ENCODE measurements around the gene SH3PXD2A. TPM values are rescaled to one million over a fixed set of nuclear protein-coding genes. Genes with fewer than 3 reads are reported as not detected.
A peak's percentile ranks its signal among the peaks of the same experiment; 100 is the strongest.

SH3PXD2A gene
- total RNA-seq, 1 experiment from 2014 or later, result 4.5 TPM

GRCh38 chr10:103637927-103638557 lies 217.3 kb downstream of the SH3PXD2A start:
- Mint-ChIP-seq H3K4me1 (peaks cover 52 to 65% of the 10 kb centered on the region in 2 experiments), H3K27me3 (ENCODE audit: low read depth) (no peaks in the 10 kb centered on the region; the same call in 1 of the 2 replicates), H3K4me3 (no peak overlapping the region), H3K27ac (no peak overlapping the region; a peak in 1 of 7 replicates), H3K36me3 (ENCODE audit: insufficient read depth in 1 of 3, low read depth in 3 of 3) (no peaks in the 10 kb centered on the region; a peak in 3 of 7 replicates), H3K9me3 (no peaks in the 10 kb centered on the region)
- Histone ChIP-seq H3K79me2 (ENCODE audit: insufficient read depth, low read length) (no peaks in the 10 kb centered on the region), H4K8ac (replicated peaks; ENCODE audit: insufficient read length, low read depth, low read length) (no peak overlapping the region), H3K4me2 (ENCODE audit: insufficient read depth, insufficient read length, low read length) (no peak overlapping the region), H2AK5ac (ENCODE audit: insufficient read length, low read length) (no peak overlapping the region), H3K9ac (ENCODE audit: extremely low read depth, insufficient read length, low read length) (no peak overlapping the region), H4K20me1 (ENCODE audit: control insufficient read depth, insufficient read depth, insufficient read length) (no peaks in the 10 kb centered on the region), H4K5ac (ENCODE audit: insufficient read length, low read depth, low read length) (no peak overlapping the region), H3K23me2 (ENCODE audit: insufficient read length, low read depth, low read length, poor library complexity, severe bottlenecking) (no peaks in the 10 kb centered on the region), H3K56ac (ENCODE audit: insufficient read length, low read depth, low read length) (no peak overlapping the region), H3K4me1 (ENCODE audit: insufficient read depth, low read length) (peaks cover 17% of the 10 kb centered on the region; the same call in 1 of the 2 replicates), H2BK5ac (ENCODE audit: insufficient read length, low read length) (no peak overlapping the region), H2BK20ac (ENCODE audit: low read depth, low read length, poor library complexity, severe bottlenecking) (no peak overlapping the region), H3K23ac (ENCODE audit: insufficient read length, low read depth, low read length) (no peak overlapping the region), H3K4ac (ENCODE audit: low read depth, low read length) (no peak overlapping the region; the same call in 1 of the 2 replicates), H3K79me1 (ENCODE audit: insufficient read depth, low read depth, low read length, poor library complexity, severe bottlenecking) (no peaks in the 10 kb centered on the region), H3K14ac (ENCODE audit: insufficient read depth, low read length) (peak overlapping the region; percentile 77; the same call in 1 of the 2 replicates), H3T11ph (ENCODE audit: low read length) (no peak overlapping the region), H3K27ac (ENCODE audit: insufficient read length, low read depth, low read length) (no peak overlapping the region), H2AFZ (ENCODE audit: low read length) (no peak overlapping the region), H2BK15ac (ENCODE audit: low read depth, low read length) (no peak overlapping the region), H2BK120ac (ENCODE audit: low read depth, low read length, poor library complexity, severe bottlenecking) (no peak overlapping the region), H3K9me3 (ENCODE audit: control insufficient read depth, low read depth, low read length) (no peaks in the 10 kb centered on the region), H3K27me3 (ENCODE audit: insufficient read depth, low read length) (no peaks in the 10 kb centered on the region), H3K18ac (ENCODE audit: insufficient read length, low read depth, low read length) (peak overlapping the region; percentile 48), H4K91ac (ENCODE audit: insufficient read length, low read depth, low read length) (peak overlapping the region; percentile 25), H2BK12ac (ENCODE audit: insufficient read length, low read depth, low read length) (no peak overlapping the region)
- DNase-seq, result no peak
- TF ChIP-seq CTCF (conservative IDR thresholded peaks at IDR 0.05), result no peak
- no CpG with 5 or more reads among the region's 19 CpGs for whole genome bisulfite sequencing (ENCODE audit: extremely low coverage, insufficient read length, low lambda C conversion rate)

Data from H9 (cell line).